Measurements from ENCODE around the gene CD300LG.

Gene CD300LG

DNA sequence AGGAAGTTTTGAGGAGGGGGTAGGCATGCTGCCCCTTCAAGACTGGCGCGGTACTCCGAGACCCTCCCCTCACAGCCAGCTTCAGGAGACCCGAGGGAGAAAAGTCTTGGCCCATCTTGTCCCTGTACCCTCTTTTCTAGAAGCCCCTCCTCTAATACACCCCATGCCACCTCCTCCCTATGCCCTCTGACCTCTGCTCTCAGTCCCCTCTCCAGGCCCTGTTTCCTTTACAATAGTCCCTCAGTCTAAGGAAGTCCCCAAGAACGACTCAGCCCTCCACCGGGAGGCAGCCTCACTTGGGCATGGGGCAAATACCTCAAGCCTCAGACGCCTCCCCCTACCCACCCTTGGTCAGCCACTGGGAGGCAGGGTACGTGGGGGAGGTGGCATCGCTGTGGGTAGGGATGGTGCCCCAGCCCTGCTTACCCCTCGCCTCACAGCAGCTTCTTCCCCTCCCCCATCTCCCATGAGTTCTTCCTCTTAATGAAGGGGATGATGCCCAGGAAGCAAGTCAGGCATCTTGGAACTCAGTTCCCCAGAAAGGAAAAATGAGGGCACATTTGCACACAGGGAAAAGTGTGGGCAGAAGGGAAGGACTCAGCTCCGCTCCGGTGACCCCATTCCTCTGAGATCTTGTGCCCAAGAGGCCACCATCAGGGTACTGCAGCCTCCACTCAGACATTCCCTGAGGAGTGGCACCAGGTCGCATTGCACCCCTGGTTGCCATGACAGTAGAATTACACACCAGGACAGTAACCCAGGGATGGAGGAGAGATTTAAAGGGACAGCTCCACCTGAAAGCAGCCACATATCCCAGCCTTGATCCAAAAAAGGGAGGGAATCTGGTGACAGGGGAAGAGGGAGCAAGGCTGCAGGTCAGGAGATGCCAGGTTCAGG lies 54.1 kb downstream of the CD300LG start:
- Histone ChIP-seq H3K4me3 (ENCODE audit: low read length) (peak overlapping the region; percentile 72), H3K4me2 (ENCODE audit: low read length) (peak overlapping the region; percentile 89), H3K4me1 (ENCODE audit: control insufficient read depth, insufficient read depth, low read length) (peaks cover 10% of the 10 kb centered on the region), H3K9me3 (replicated peaks; ENCODE audit: low read length) (no peaks in the 10 kb centered on the region), H3K27me3 (ENCODE audit: control insufficient read depth, insufficient read depth, low read length) (peaks cover 41% of the 10 kb centered on the region), H3K9ac (ENCODE audit: low read depth, low read length) (no peak overlapping the region), H3K36me3 (ENCODE audit: insufficient read depth, low read length) (no peaks in the 10 kb centered on the region)

DNA sequence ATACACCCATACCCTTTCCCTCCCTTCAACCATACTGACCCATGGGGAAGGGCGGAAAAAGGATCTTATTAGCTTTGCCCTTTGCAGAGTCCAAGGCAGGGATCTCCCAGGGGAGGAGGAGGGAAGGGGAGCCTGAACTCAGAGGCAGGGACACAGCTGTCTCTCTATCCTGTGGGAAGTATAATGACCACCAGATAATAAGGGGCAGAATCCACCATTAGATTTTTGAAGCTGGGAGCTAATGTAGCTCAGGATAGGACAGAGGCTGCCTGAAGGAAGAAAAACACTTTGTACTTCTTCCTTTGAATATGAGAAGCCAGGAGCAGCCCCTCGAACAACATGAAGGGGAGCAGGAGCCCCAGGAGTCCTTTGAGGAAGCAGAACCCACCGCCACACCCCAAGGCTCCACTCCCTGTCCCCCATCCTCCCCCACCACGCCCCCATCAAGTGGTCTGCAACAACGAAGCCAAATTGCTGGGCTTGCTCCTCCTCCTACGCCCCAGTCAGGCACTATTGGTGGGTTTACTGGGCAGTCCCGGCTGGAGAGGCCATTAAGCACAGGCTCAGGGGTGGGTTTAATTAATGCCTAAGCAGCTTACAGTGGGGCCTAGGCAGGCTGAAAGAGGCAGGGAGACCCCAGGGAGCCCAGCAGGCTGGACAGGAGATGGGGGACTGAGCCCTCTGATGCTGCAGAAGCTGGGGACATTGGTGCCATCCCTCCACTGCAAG lies 55.0 kb downstream of the CD300LG start:
- H3K36me3 ChIP-seq (ENCODE audit: insufficient read depth, low read length): no peaks in the 10 kb centered on the region

DNA sequence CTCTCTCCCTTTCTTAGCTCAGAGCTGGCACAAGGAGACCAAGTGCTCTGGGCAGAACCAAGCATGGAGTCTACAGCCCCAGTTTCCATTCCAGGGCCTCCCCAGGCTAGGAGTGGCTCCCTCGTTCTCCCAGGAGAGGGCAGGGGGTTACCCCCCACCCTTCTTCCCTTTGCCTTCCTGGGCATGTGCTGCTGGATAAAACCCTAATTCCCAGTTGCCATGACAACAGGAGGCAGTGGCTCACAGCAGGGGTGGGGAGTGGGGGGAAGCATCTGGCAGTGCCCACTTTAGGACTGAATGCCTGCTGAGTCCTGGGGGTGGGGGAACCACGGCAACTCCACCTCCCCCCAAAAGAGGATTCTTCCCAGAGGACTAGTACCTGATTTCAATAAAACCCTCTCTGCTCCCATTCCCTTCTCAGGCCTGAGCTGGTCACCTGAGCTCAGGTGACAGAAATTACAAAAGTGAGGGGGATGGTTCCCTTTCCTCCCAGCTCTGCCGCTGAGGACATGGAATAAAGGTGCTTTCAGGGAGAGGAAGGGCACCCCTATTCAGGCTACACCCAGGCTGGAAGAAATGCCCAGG lies 58.5 kb downstream of the CD300LG start:
- H3K9me3 ChIP-seq (replicated peaks; ENCODE audit: low read length): no peaks in the 10 kb centered on the region
- H3K4me3 ChIP-seq (ENCODE audit: low read length): no peak overlapping the region
- peaks cover 28% of the 10 kb centered on the region for H3K4me1 ChIP-seq (ENCODE audit: control insufficient read depth, insufficient read depth, low read length)
- peak overlapping the region; percentile 99 for H3K4me2 ChIP-seq (ENCODE audit: low read length)
- H3K36me3 ChIP-seq (ENCODE audit: insufficient read depth, low read length): no peaks in the 10 kb centered on the region
- H3K27me3 ChIP-seq (ENCODE audit: control insufficient read depth, insufficient read depth, low read length): peaks cover 57% of the 10 kb centered on the region
- no peak overlapping the region for H3K9ac ChIP-seq (ENCODE audit: low read depth, low read length)

More for the DNA sequence above, 55.0 kb downstream of the CD300LG start:
- Histone ChIP-seq H3K4me2 (ENCODE audit: low read length) (no peak overlapping the region), H3K4me1 (ENCODE audit: control insufficient read depth, insufficient read depth, low read length) (peaks cover 19% of the 10 kb centered on the region), H3K4me3 (ENCODE audit: low read length) (no peak overlapping the region), H3K9ac (ENCODE audit: low read depth, low read length) (no peak overlapping the region), H3K9me3 (replicated peaks; ENCODE audit: low read length) (no peaks in the 10 kb centered on the region), H3K27me3 (ENCODE audit: control insufficient read depth, insufficient read depth, low read length) (peaks cover 40% of the 10 kb centered on the region)

DNA sequence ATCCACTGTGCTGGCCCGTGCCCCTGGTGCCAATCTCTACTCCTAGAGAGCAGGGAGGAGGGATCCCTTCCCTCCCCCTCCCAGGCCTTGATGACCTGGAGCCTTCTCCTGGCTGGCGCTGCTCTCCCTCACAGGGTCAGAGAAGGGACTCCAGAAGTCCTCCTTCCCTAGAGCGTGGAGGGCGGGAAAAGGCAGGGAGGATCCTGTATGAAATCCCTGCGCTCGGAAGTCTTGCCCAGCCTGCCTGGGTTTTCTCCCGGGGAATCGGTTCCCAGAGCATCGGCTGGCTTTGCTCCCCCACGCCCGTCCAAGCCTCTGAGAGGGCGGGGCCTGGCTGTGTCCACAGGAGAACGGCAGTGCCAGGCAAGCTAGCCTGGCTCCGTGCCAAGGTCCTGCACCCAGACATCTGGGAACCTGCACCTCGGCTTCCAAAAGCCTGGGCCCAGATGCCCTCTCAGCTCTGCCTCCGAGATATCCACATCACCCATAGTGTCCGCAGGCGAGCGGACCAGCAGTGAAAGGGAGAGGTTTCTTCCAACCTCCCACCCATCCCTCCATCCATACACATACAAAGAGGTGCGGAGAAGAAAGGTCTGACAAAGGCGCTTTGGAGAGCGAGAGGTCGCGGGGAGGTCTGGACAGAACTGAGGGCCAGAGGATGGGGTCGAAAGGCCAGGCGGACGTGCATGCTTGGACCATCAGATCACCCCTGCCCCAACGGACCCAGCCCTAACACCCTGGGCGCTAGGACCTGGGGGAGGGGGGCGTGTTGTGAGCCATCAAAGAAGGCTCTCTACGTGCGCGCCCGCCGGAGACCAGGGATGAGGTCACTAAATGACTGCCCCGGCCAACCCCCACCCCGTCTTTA lies 59.2 kb downstream of the CD300LG start:
- Histone ChIP-seq H3K27me3 (ENCODE audit: control insufficient read depth, insufficient read depth, low read length) (peaks cover 56% of the 10 kb centered on the region), H3K9me3 (replicated peaks; ENCODE audit: low read length) (no peaks in the 10 kb centered on the region), H3K9ac (ENCODE audit: low read depth, low read length) (no peak overlapping the region), H3K4me2 (ENCODE audit: low read length) (peak overlapping the region; percentile 99), H3K36me3 (ENCODE audit: insufficient read depth, low read length) (no peaks in the 10 kb centered on the region), H3K4me1 (ENCODE audit: control insufficient read depth, insufficient read depth, low read length) (peaks cover 25% of the 10 kb centered on the region), H3K4me3 (ENCODE audit: low read length) (peak overlapping the region; percentile 79)

- H3K27me3 ChIP-seq (ENCODE audit: control insufficient read depth, insufficient read depth, low read length): peaks cover 63% of the 10 kb centered on the region
- peak overlapping the region; percentile 68 for H3K9ac ChIP-seq (ENCODE audit: low read depth, low read length)
These were observed 60.0 kb downstream of the CD300LG start for GRCh38 chr17:43906951-43907424.

GRCh38 chr17:43907425-43907981 lies 60.5 kb downstream of the CD300LG start, which contains the start of gene MPP2:
Gene MPP2 (minus strand): TSS chr17:43907536. CDS start chr17:43904460, 3,076 bp downstream.
- H3K4me3 ChIP-seq (ENCODE audit: low read length): peak within 1 kb of the TSS; percentile 79
- H3K9ac ChIP-seq (ENCODE audit: low read depth, low read length): peak within 1 kb of the TSS; percentile 68
- H3K27me3 ChIP-seq (ENCODE audit: control insufficient read depth, insufficient read depth, low read length): peaks cover 62% of the 10 kb centered on the region
- H3K36me3 ChIP-seq (ENCODE audit: insufficient read depth, low read length): no peaks in the 10 kb centered on the region
- H3K4me1 ChIP-seq (ENCODE audit: control insufficient read depth, insufficient read depth, low read length): peaks cover 25% of the 10 kb centered on the region
- H3K9me3 ChIP-seq (replicated peaks; ENCODE audit: low read length): no peaks in the 10 kb centered on the region
- peak within 1 kb of the TSS; percentile 99 for H3K4me2 ChIP-seq (ENCODE audit: low read length)

More at GRCh38 chr17:43906951-43907424, 60.0 kb downstream of the CD300LG start:
- peaks cover 25% of the 10 kb centered on the region for H3K4me1 ChIP-seq (ENCODE audit: control insufficient read depth, insufficient read depth, low read length)
- H3K36me3 ChIP-seq (ENCODE audit: insufficient read depth, low read length): no peaks in the 10 kb centered on the region
- H3K4me2 ChIP-seq (ENCODE audit: low read length): peak overlapping the region; percentile 99
- H3K4me3 ChIP-seq (ENCODE audit: low read length): peak overlapping the region; percentile 79
- H3K9me3 ChIP-seq (replicated peaks; ENCODE audit: low read length): no peaks in the 10 kb centered on the region

DNA sequence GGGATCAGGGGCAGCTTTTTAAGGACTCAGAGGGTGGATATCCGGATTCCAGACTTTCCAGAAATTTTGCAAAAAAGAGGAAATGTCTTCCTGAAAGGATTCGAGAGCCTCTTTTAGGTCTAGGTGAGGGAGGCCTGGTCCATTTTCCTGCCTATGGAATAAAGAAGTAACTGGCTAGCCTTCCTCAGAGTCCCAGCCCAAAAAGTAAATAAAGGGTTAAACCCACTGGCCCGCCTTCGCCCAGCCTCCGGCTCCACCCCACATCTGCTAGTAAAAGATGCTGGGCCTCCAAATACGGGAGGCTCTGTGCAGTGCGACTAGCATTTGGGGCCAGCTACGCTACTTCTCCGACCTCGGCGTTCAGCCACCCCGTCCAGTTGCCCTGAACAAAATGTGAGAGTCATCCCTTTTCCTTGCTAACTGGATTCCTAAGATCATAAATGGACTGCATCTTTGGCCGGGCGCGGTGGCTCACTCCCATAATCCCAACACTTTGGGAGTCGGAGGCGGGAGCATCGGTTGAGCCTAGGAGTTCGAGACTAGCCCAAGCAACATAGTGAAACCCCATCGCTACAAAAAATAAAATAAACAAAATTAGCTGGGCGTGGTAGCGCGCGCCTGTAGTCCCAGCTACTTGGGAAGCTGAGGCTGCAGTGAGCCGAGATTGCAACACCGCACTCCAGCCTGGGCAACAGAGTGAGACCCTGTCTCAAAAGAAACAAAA lies 61.2 kb downstream of the CD300LG start:
- H3K4me2 ChIP-seq (ENCODE audit: low read length): peak overlapping the region; percentile 99
- peaks cover 63% of the 10 kb centered on the region for H3K27me3 ChIP-seq (ENCODE audit: control insufficient read depth, insufficient read depth, low read length)
- H3K9ac ChIP-seq (ENCODE audit: low read depth, low read length): peak overlapping the region; percentile 68
- peak overlapping the region; percentile 79 for H3K4me3 ChIP-seq (ENCODE audit: low read length)
- H3K9me3 ChIP-seq (replicated peaks; ENCODE audit: low read length): no peaks in the 10 kb centered on the region
- H3K4me1 ChIP-seq (ENCODE audit: control insufficient read depth, insufficient read depth, low read length): peaks cover 25% of the 10 kb centered on the region
- H3K36me3 ChIP-seq (ENCODE audit: insufficient read depth, low read length): no peaks in the 10 kb centered on the region

DNA sequence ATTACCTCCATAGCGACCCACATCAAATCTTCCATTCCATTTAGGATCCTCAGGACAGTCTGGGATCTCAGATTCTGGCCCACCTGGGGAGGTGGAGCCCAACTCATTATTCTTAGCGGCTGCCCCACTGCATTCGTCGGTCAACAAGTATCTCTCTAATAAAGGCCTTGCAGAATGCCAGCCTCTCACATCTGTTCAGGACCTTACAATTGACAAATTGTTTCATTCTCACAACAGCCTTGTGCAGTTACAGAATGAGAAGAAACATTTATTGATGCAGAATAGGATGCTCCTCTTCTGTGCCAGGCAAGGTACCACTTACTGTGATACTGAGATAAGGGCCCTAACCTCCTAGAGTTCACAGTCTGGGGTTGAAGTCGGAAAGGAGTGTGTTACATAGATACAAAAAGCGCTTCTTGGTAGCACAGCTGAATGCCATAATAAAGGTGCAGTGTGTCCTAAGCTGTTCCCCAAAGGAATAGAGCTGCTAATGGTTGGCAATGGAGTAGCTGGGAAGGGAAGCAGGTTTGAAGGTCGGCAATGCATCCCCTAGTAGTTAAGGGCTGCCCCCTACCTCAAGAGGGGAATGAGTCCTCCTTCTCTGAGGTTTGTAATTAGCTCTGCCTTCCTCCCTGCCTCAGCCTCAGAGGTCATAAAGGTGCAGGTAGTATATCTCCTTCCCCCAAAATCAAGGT lies 62.7 kb downstream of the CD300LG start:
- no peak overlapping the region for H3K9ac ChIP-seq (ENCODE audit: low read depth, low read length)
- peaks cover 70% of the 10 kb centered on the region for H3K27me3 ChIP-seq (ENCODE audit: control insufficient read depth, insufficient read depth, low read length)
- H3K9me3 ChIP-seq (replicated peaks; ENCODE audit: low read length): no peaks in the 10 kb centered on the region

GRCh38 chr17:43911904-43912303 lies 64.9 kb downstream of the CD300LG start:
- Histone ChIP-seq H3K4me2 (ENCODE audit: low read length) (no peak overlapping the region), H3K9me3 (replicated peaks; ENCODE audit: low read length) (no peaks in the 10 kb centered on the region), H3K9ac (ENCODE audit: low read depth, low read length) (no peak overlapping the region), H3K36me3 (ENCODE audit: insufficient read depth, low read length) (no peaks in the 10 kb centered on the region), H3K4me3 (ENCODE audit: low read length) (no peak overlapping the region), H3K27me3 (ENCODE audit: control insufficient read depth, insufficient read depth, low read length) (peaks cover 71% of the 10 kb centered on the region), H3K4me1 (ENCODE audit: control insufficient read depth, insufficient read depth, low read length) (peaks cover 13% of the 10 kb centered on the region)

More for the DNA sequence above, 62.7 kb downstream of the CD300LG start:
- no peaks in the 10 kb centered on the region for H3K36me3 ChIP-seq (ENCODE audit: insufficient read depth, low read length)
- no peak overlapping the region for H3K4me3 ChIP-seq (ENCODE audit: low read length)
- H3K4me2 ChIP-seq (ENCODE audit: low read length): no peak overlapping the region
- peaks cover 25% of the 10 kb centered on the region for H3K4me1 ChIP-seq (ENCODE audit: control insufficient read depth, insufficient read depth, low read length)
